ENCODE measurements around the gene SLC5A5. TPM values are rescaled to one million over a fixed set of nuclear protein-coding genes. Genes with fewer than 3 reads are reported as not detected.
"Not testable (repeated sequence)": the region's sequence is repeated elsewhere in the genome, so short reads cannot be mapped to it uniquely, and the experiment has no call there.

Gene SLC5A5
- total RNA-seq, 1 donor from 2014 or later, result not detected

- peaks cover 0 to 18% of the 10 kb centered on the region in 2 donors for H3K9me3 ChIP-seq
- no peak for DNase-seq (ENCODE audit: low spot score in 2 of 2)
- H3K4me1 ChIP-seq, result no peaks in the 10 kb centered on the region
- H3K27ac ChIP-seq, result no peak overlapping the region
- H3K27me3 ChIP-seq, result no peaks in the 10 kb centered on the region
- intact Hi-C loops (cut with DNase I), result no loop called here
- H3K36me3 ChIP-seq, result no peaks in the 10 kb centered on the region
- no peak overlapping the region for H3K4me3 ChIP-seq
- no peak for TF ChIP-seq CTCF (IDR thresholded peaks at IDR 0.05)
Measured at GRCh38 chr19:17910791-17911360, 39.1 kb downstream of the SLC5A5 start.

GRCh38 chr19:17915940-17916593, 44.3 kb downstream of the SLC5A5 start:
- H3K27ac ChIP-seq, result no peak overlapping the region
- H3K27me3 ChIP-seq, result no peaks in the 10 kb centered on the region
- H3K4me3 ChIP-seq, result no peak overlapping the region
- no peaks in the 10 kb centered on the region for H3K4me1 ChIP-seq
- intact Hi-C loops (cut with DNase I), result no loop called here
- no peaks in the 10 kb centered on the region for H3K36me3 ChIP-seq
- no peak for DNase-seq (ENCODE audit: low spot score in 2 of 2)
- peaks cover 0 to 5% of the 10 kb centered on the region in 2 donors for H3K9me3 ChIP-seq
- TF ChIP-seq CTCF (IDR thresholded peaks at IDR 0.05), result no peak

GRCh38 chr19:17918151-17918550, 46.4 kb downstream of the SLC5A5 start:
- intact Hi-C loops (cut with DNase I), result not testable (repeated sequence)

GRCh38 chr19:17919122-17919521, 47.4 kb downstream of the SLC5A5 start:
- DNase-seq (ENCODE audit: low spot score in 2 of 2); H3K4me3 ChIP-seq; intact Hi-C loops (cut with DNase I); H3K27ac ChIP-seq; H3K27me3 ChIP-seq; H3K4me1 ChIP-seq; H3K9me3 ChIP-seq; H3K36me3 ChIP-seq: not testable (repeated sequence)

More at GRCh38 chr19:17918151-17918550, 46.4 kb downstream of the SLC5A5 start:
- H3K9me3 ChIP-seq; H3K36me3 ChIP-seq; H3K4me1 ChIP-seq; H3K4me3 ChIP-seq; DNase-seq (ENCODE audit: low spot score in 2 of 2); H3K27ac ChIP-seq; H3K27me3 ChIP-seq: not testable (repeated sequence)

- intact Hi-C loops (cut with DNase I), result no loop called here
Measured at GRCh38 chr19:17920527-17920926, 48.8 kb downstream of the SLC5A5 start.

GRCh38 chr19:17922138-17922537, 50.4 kb downstream of the SLC5A5 start:
- Histone ChIP-seq H3K27ac (no peak overlapping the region), H3K27me3 (no peaks in the 10 kb centered on the region), H3K36me3 (no peaks in the 10 kb centered on the region), H3K4me1 (no peaks in the 10 kb centered on the region), H3K4me3 (no peak overlapping the region), H3K9me3 (no peaks in the 10 kb centered on the region)
- DNase-seq (ENCODE audit: low spot score in 2 of 2), result no peak
- intact Hi-C loops (cut with DNase I), result no loop called here
- no peak for TF ChIP-seq CTCF (IDR thresholded peaks at IDR 0.05)

More at GRCh38 chr19:17920527-17920926, 48.8 kb downstream of the SLC5A5 start:
- H3K4me3 ChIP-seq, result no peak overlapping the region
- DNase-seq (ENCODE audit: low spot score in 2 of 2), result no peak
- TF ChIP-seq CTCF (IDR thresholded peaks at IDR 0.05), result no peak
- no peaks in the 10 kb centered on the region for H3K36me3 ChIP-seq
- H3K27ac ChIP-seq, result no peak overlapping the region
- H3K27me3 ChIP-seq, result no peaks in the 10 kb centered on the region
- H3K9me3 ChIP-seq, result no peaks in the 10 kb centered on the region
- no peaks in the 10 kb centered on the region for H3K4me1 ChIP-seq

Measured in ascending aorta (tissue), 2 donors.